H9 (cell line): ENCODE data around the gene DUSP10. TPM values are rescaled to one million over a fixed set of nuclear protein-coding genes. Genes with fewer than 3 reads are reported as not detected.

Experiments
- DNase-seq: peaks from one replicate; pipeline ENCODE4 v3.0.0-alpha.2; 2017
- H2AFZ ChIP-seq: one replicate; pipeline ENCODE4 v1.6.1; 2013; ENCODE audit warnings: mild to moderate bottlenecking, low read length, control low read depth, moderate library complexity
- H2AK5ac ChIP-seq: 2 replicates; pipeline ENCODE4 v1.6.1; 2013; ENCODE audit warnings: low read length, control low read depth, mixed read lengths; ENCODE audit not compliant: insufficient read length
- H2BK120ac ChIP-seq: one replicate; pipeline ENCODE4 v1.6.1; 2013; ENCODE audit warnings: low read depth, mild to moderate bottlenecking, low read length, control low read depth, inconsistent platforms; ENCODE audit not compliant: poor library complexity, severe bottlenecking
- H2BK12ac ChIP-seq: 2 replicates; pipeline ENCODE4 v1.6.1; 2013; ENCODE audit warnings: low read length, control low read depth, mixed read lengths, low read depth; ENCODE audit not compliant: insufficient read length
- H2BK15ac ChIP-seq: 2 replicates; pipeline ENCODE4 v1.6.1; 2013; ENCODE audit warnings: low read depth, low read length, control low read depth
- H2BK20ac ChIP-seq: one replicate; pipeline ENCODE4 v1.6.1; 2013; ENCODE audit warnings: low read depth, mild to moderate bottlenecking, low read length, control low read depth, inconsistent platforms; ENCODE audit not compliant: poor library complexity, severe bottlenecking
- H2BK5ac ChIP-seq: 2 replicates; pipeline ENCODE4 v1.6.1; 2013; ENCODE audit warnings: low read length, control low read depth, mixed read lengths; ENCODE audit not compliant: insufficient read length
- H3K14ac ChIP-seq: 2 replicates; pipeline ENCODE4 v1.6.1; 2013; ENCODE audit warnings: low read length, control low read depth; ENCODE audit not compliant: insufficient read depth
- H3K18ac ChIP-seq: 2 replicates; pipeline ENCODE4 v1.6.1; 2013; ENCODE audit warnings: low read depth, mild to moderate bottlenecking, mixed read lengths, low read length, control low read depth; ENCODE audit not compliant: insufficient read length
- H3K23ac ChIP-seq: 2 replicates; pipeline ENCODE4 v1.6.1; 2013; ENCODE audit warnings: low read length, control low read depth, mixed read lengths, low read depth; ENCODE audit not compliant: insufficient read length
- H3K23me2 ChIP-seq: 2 replicates; pipeline ENCODE4 v1.6.1; 2013; ENCODE audit warnings: low read depth, mild to moderate bottlenecking, mixed read lengths, low read length, control low read depth; ENCODE audit not compliant: insufficient read length, poor library complexity, severe bottlenecking
- H3K27ac ChIP-seq: 2 replicates; pipeline ENCODE4 v1.5.1; 2013; ENCODE audit warnings: low read length, control low read depth, mixed read lengths, low read depth; ENCODE audit not compliant: insufficient read length
- H3K27me3 ChIP-seq: 2 replicates; pipeline ENCODE4 v1.6.1; 2013; ENCODE audit warnings: low read length, control low read depth, inconsistent platforms; ENCODE audit not compliant: insufficient read depth
- H3K4ac ChIP-seq: 2 replicates; pipeline ENCODE4 v1.6.1; 2013; ENCODE audit warnings: low read depth, mild to moderate bottlenecking, control low read depth, inconsistent platforms, low read length, moderate library complexity
- H3K4me1 ChIP-seq: 2 replicates; pipeline ENCODE4 v1.6.1; 2013; ENCODE audit warnings: low read length, control low read depth, inconsistent platforms; ENCODE audit not compliant: insufficient read depth
- H3K4me2 ChIP-seq: 2 replicates; pipeline ENCODE4 v1.6.1; 2013; ENCODE audit warnings: low read length, control low read depth, mixed read lengths; ENCODE audit not compliant: insufficient read length, insufficient read depth
- H3K56ac ChIP-seq: 2 replicates; pipeline ENCODE4 v1.6.1; 2013; ENCODE audit warnings: low read depth, mild to moderate bottlenecking, mixed read lengths, low read length, control low read depth; ENCODE audit not compliant: insufficient read length
- H3K79me1 ChIP-seq: 2 replicates; pipeline ENCODE4 v1.6.1; 2013; ENCODE audit warnings: low read depth, mild to moderate bottlenecking, moderate library complexity, low read length, control low read depth, inconsistent platforms; ENCODE audit not compliant: insufficient read depth, poor library complexity, severe bottlenecking
- H3K79me2 ChIP-seq: 2 replicates; pipeline ENCODE4 v1.6.1; 2013; ENCODE audit warnings: low read length, control low read depth, inconsistent platforms; ENCODE audit not compliant: insufficient read depth
- H3K9ac ChIP-seq: 2 replicates; pipeline ENCODE4 v1.6.1; 2013; ENCODE audit warnings: low read length, control low read depth, mixed read lengths; ENCODE audit not compliant: insufficient read length; ENCODE audit errors: extremely low read depth
- H3K9me3 ChIP-seq: one replicate; pipeline ENCODE4 v1.6.1; 2013; ENCODE audit warnings: low read depth, low read length, inconsistent platforms; ENCODE audit not compliant: control insufficient read depth
- H3T11ph ChIP-seq: one replicate; pipeline ENCODE4 v1.6.1; 2013; ENCODE audit warnings: mild to moderate bottlenecking, low read length, control low read depth, inconsistent platforms
- H4K20me1 ChIP-seq: one replicate; pipeline ENCODE4 v1.6.1; 2013; ENCODE audit not compliant: control insufficient read depth, insufficient read length, insufficient read depth
- H4K5ac ChIP-seq: 2 replicates; pipeline ENCODE4 v1.6.1; 2013; ENCODE audit warnings: low read depth, mild to moderate bottlenecking, mixed read lengths, low read length, control low read depth; ENCODE audit not compliant: insufficient read length
- H4K8ac ChIP-seq: replicated peaks from 2 replicates; pipeline ENCODE4 v1.6.1; 2013; ENCODE audit warnings: low read length, control low read depth, mixed read lengths, low read depth; ENCODE audit not compliant: insufficient read length
- H4K91ac ChIP-seq: 2 replicates; pipeline ENCODE4 v1.6.1; 2013; ENCODE audit warnings: low read depth, mild to moderate bottlenecking, moderate library complexity, mixed read lengths, low read length, control low read depth; ENCODE audit not compliant: insufficient read length
- H3K27ac Mint-ChIP-seq, 3 experiments: 2 replicates in 2 of 3; 3 replicates in 1 of 3; pipeline ENCODE4 v1.8.0; 2020 to 2021; ENCODE audit warnings: mixed read lengths in 3 of 3, mild to moderate bottlenecking in 1 of 3, moderate library complexity in 1 of 3
- H3K27me3 Mint-ChIP-seq: 2 replicates; pipeline ENCODE4 v1.8.0; 2021; ENCODE audit warnings: low read depth, mild to moderate bottlenecking, moderate library complexity, mixed read lengths
- H3K36me3 Mint-ChIP-seq, 3 experiments: 2 replicates in 2 of 3; 3 replicates in 1 of 3; pipeline ENCODE4 v1.8.0; 2020 to 2021; ENCODE audit warnings: low read depth in 3 of 3, mixed read lengths in 3 of 3; ENCODE audit not compliant: insufficient read depth in 1 of 3
- H3K4me1 Mint-ChIP-seq, 2 experiments: 2 replicates each; pipeline ENCODE4 v1.8.0; 2020; ENCODE audit warnings: mixed read lengths in 2 of 2
- H3K4me3 Mint-ChIP-seq, 2 experiments: 2 replicates in 1 of 2; 3 replicates in 1 of 2; pipeline ENCODE4 v1.8.0; 2020 to 2021; ENCODE audit warnings: mild to moderate bottlenecking in 2 of 2, mixed read lengths in 2 of 2, moderate library complexity in 1 of 2
- H3K9me3 Mint-ChIP-seq, 2 experiments: 2 replicates in 1 of 2; 3 replicates in 1 of 2; pipeline ENCODE4 v1.8.0; 2020; ENCODE audit warnings: mild to moderate bottlenecking in 2 of 2, mixed read lengths in 2 of 2, moderate library complexity in 1 of 2
- CTCF ChIP-seq: fragments of 200-600 bp; sonication (generic); conservative IDR thresholded peaks from 3 replicates; pipeline ENCODE4 v1.8.0; 2021; ENCODE audit warnings: antibody characterized with exemption, mild to moderate bottlenecking
- whole genome bisulfite sequencing: extraction: QIAGEN DNeasy Blood & Tissue Kit; methylation state at CpG from one replicate; pipeline ENCODE4 v1.1.7; 2013; ENCODE audit warnings: missing lambda C conversion rate, low lambda C conversion rate, mixed read lengths; ENCODE audit not compliant: insufficient read length; ENCODE audit errors: extremely low coverage; 5-methylcytosine and 5-hydroxymethylcytosine counted together
- total RNA-seq: library from RNA; stranded (reverse); gene quantifications from 2 replicates; pipeline ENCODE4 v1.2.1, GENCODE V29; 2021

DUSP10 gene
- total RNA-seq, 1 experiment from 2014 or later, result 2.0 TPM

DNA sequence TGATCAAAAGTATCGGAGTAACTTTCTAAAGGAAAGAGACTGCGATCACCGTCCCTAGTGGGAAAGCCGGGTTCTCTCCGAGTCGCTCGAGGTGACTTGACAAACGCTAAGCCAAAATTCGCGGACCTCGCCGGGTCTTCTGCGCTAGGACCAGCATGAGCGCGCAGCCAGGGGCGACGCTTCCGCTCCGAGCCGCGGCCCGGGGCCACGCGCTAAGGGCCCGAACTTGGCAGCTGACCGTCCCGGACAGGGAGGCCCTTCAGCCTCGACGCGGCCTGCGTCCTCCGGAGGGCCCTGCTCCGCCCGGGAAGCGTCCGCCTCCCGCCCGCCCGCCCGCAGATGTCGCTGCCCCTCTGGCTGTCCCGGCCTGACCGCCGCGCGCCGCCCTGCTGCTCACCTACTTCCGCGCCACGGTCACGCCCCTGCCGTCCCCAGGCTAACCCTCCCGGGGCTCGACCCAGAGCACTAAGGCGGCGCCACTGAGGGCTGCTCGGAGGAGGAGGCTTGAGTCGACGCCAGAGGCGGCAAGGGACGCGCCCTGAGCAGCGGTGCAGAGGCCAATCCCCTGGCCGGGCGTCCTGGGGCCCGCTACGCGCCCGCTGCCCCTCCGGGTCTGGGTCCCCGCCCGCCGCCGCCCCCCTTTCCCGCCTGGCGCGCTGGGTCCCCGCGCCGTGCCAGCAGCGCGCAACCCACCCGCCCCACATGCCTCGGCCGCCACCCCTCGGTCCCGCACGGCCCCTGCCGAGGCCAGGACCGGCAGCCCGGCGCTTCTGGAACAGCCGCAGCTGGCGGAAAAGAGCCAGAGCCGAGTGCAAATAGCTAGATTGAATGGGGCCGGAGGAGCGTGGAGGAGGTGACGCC is 896 bp upstream of the DUSP10 start:
- no CpG with 5 or more reads among the region's 98 CpGs for WGBS
- Mint-ChIP-seq H3K27ac (no peak overlapping the region), H3K27me3 (peaks cover 1% of the 10 kb centered on the region), H3K4me3 (peak overlapping the region in 1 of 2 experiments; percentile 86; a peak in 4 of 5 replicates), H3K9me3 (peaks cover 0 to 2% of the 10 kb centered on the region in 2 experiments; a peak in 1 of 5 replicates), H3K36me3 (peaks cover 0 to 14% (median 10%) of the 10 kb centered on the region in 3 experiments; a peak in 5 of 7 replicates), H3K4me1 (peaks cover 14% of the 10 kb centered on the region in 2 experiments)
- no peak overlapping the region for H4K91ac ChIP-seq
- H3K23ac ChIP-seq, result no peak overlapping the region
- H3K27ac ChIP-seq, result no peak overlapping the region
- DNase-seq, result peak; percentile 80
- no peak overlapping the region for H2BK5ac ChIP-seq
- H3K9me3 ChIP-seq, result no peaks in the 10 kb centered on the region
- H2BK12ac ChIP-seq, result no peak overlapping the region
- peak overlapping the region; percentile 39 for H3K18ac ChIP-seq
- 0 out of 3 replicates have a peak, but pooled peaks have one; percentile 24 for TF ChIP-seq CTCF
- H2BK15ac ChIP-seq, result no peak overlapping the region; the same call in 1 of the 2 replicates
- no peak overlapping the region for H2BK20ac ChIP-seq
- H3K4ac ChIP-seq, result no peak overlapping the region
- peaks cover 26% of the 10 kb centered on the region for H3K23me2 ChIP-seq
- H3K14ac ChIP-seq, result peak overlapping the region; percentile 70
- H2BK120ac ChIP-seq, result no peak overlapping the region
- no peak overlapping the region for H4K8ac ChIP-seq
- no peak overlapping the region for H4K5ac ChIP-seq
- H3K79me1 ChIP-seq, result no peaks in the 10 kb centered on the region
- no peak overlapping the region for H2AFZ ChIP-seq
- peaks cover 16% of the 10 kb centered on the region; the same call in 1 of the 2 replicates for H3K27me3 ChIP-seq
- no peak overlapping the region for H2AK5ac ChIP-seq
- no peaks in the 10 kb centered on the region for H4K20me1 ChIP-seq
- H3K79me2 ChIP-seq, result no peaks in the 10 kb centered on the region
- H3K9ac ChIP-seq, result peak overlapping the region; percentile 43
- H3K56ac ChIP-seq, result no peak overlapping the region
- no peak overlapping the region for H3T11ph ChIP-seq
- peak overlapping the region; percentile 75 for H3K4me2 ChIP-seq
- H3K4me1 ChIP-seq, result peaks cover 4% of the 10 kb centered on the region; the same call in 1 of the 2 replicates
